HG03378 (cell line): ENCODE results near the gene CYP3A5.
"Not testable (repeated sequence)": the region's sequence is repeated elsewhere in the genome, so short reads cannot be mapped to it uniquely, and the experiment has no call there.

ENCODE experiments used
- ATAC-seq: cut with Tn5 transposase; IDR thresholded peaks from one replicate; pipeline ENCODE4 v1.9.1; 2021; ENCODE audit warnings: mild to moderate bottlenecking, moderate library complexity; ENCODE audit not compliant: unreplicated experiment

Gene CYP3A5

DNA sequence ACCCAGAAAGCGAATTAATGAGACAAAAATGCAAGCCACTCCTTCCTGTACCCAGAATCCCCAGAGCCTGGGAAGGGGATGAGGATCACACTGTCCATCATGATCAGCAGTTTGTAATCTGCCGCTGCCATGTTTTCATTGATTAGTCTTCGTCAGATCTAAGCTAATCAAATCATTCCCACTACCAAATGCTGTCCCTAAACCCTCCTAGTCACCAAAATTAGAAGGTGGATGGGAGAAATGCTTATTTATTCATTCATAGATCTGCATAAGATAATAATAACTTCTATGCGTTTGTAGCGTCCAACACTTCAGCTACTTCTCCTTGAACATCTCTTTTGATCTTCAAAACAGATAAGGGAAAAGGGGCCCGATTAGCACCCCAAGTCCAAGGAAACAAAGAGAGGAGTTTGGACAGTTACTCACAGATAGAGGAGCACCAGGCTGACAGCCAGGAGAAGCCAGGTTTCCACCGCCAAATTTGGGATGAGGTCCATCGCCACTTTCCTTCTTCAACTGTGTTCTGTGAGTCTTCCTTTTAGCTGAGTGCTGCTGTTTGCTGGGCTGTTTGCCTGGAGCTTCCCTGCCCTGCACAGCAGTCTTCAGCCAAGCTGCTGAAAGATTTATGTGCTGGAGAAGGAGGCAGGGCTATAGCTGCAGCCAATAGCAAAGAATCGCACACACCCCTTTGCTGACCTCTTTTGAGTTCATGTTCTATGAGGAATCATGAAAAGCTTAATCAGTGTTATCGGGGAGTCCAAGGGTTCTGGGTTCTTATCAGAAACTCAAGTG, at the start of gene CYP3A5:
Gene CYP3A5, minus strand, starts transcription at position 597 of the 792 bp plus-strand sequence. Its CDS starts 100 bp downstream, at position 497.
- ATAC-seq: no peak

DNA sequence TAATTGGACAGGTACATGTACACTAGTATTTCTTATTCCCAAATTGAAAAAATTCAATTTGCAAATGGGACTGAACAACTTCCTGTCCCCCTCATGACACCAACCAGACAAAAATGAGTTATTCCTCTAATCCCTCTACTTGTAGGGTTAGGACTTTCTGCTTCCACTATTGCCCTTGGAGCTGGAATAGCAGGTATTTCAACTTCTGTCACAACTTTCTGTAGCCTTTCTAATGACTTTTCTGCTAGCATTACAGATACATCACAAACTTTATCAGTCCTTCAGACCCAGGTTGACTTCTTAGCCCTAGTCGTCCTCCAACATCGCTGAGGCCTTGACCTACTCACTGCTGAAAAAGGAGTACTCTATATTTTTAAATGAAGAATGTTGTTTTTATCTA, 48.8 kb upstream of the CYP3A5 start:
- ATAC-seq: no peak

DNA sequence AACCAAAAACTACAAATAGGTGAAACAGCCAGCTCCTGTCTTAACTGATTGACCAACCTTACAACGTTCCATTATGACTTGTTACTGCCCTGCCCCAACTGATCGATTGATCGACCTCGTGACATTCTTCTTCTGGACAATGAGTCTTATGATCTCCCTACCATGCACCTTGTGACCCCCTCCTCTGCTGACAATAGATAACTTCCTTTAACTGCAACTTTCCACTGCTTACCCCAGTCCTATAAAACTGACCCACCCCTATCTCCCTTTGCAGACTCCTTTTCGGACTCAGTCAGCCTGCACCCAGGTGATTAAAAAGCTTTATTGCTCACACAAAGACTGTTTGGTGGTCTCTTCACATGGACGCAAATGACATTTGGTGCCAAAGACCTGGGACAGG, 43.4 kb upstream of the CYP3A5 start:
- ATAC-seq: not testable (repeated sequence)

DNA sequence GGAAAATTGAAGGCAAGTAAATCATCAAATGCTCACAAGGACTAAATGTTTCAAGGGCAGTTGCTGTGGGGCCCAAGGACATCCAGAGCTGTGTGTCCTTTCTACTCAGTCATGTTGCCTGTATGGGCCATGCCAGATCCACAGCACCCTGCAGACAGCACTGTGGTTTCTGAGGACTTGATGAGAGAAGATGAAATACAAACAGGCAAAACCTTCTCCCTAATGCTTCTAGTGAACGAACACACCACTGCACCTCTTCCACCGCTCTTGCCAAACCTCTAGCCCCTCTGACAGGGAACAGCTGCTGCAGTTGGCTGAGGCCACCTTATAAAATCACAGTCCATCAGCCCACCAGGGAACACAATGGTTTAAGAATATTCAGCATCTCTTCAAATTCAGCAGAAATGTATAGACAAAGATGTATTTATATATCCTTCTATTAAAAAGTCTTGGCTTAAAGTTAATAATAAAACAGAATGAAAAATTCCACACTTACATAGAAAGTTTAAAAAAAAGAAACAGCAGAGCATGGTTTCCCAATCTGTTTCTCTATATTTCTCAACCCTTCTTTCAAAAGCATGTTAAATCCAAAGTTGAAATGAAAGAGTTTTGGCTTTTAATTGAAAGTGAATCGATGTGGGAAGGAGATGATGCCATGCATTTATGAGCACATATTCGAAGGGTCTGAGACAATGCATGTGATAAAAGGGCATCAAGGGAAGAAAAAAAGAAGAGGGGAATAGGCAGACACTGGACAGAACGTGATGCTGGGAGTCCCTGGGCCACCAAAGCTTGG, 41.2 kb upstream of the CYP3A5 start:
- no peak for ATAC-seq

DNA sequence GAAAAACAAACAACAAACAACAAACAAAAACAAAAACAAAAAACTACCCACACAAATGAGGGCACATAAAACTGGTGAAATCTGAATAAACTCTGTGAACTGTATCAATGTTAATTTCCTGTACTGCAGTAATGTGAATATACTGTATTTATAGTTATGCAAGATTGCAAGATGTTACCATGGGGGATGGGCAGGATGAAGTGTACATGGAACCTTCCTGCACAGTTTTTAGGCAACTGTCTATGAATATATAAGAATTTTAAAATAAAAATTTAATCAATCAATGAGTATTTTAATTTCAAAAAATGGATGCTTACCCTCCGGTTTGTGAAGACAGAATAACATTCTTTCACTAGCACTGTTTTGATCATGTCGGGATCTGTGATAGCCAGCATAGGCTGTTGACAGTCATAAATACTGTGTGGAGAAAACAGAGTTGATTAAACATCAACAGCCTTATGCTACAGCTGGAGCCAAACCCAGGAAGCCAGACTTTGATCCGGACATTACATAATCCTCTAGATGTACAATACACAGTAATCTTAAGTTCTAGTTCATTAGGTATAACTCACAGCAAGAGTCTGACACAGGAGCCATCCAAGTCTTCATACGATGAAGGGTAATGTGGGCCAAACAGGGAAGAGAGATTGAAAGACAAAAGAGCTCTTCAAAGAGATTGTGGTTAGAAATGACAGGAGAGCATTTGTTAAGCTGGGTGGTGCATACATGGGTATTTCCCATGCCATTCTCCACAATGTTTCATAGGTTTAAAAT, 40.4 kb upstream of the CYP3A5 start:
- no peak for ATAC-seq

- no peak for ATAC-seq
These were observed 34.3 kb upstream of the CYP3A5 start for GRCh38 chr7:99713995-99714570.

GRCh38 chr7:99709838-99710578, 30.2 kb upstream of the CYP3A5 start:
- no peak for ATAC-seq

DNA sequence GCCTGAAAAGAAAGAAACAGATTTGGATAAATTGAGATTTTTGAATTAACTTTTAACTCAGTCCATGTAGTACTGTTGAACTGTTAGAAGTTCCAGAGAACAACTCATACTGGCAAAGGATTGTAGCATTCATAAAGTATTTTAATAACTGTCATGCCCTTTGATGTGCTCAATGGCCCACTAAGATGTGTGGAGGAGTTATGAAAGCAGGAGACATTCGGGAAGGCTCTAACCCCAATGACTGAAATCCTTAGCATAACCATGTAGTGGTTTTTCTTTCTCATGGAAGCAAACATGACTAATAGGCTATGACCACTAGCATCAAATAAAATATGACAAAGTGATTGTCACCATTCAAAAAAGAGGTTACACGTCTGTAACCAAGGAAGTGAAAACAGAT, 29.5 kb upstream of the CYP3A5 start:
- no peak for ATAC-seq

GRCh38 chr7:99707096-99707495, 27.3 kb upstream of the CYP3A5 start:
- ATAC-seq: no peak

- ATAC-seq: no peak
These were observed 20.1 kb upstream of the CYP3A5 start for GRCh38 chr7:99699946-99700345.

- not testable (repeated sequence) for ATAC-seq
These were observed 19.3 kb upstream of the CYP3A5 start for GRCh38 chr7:99698867-99699730.

DNA sequence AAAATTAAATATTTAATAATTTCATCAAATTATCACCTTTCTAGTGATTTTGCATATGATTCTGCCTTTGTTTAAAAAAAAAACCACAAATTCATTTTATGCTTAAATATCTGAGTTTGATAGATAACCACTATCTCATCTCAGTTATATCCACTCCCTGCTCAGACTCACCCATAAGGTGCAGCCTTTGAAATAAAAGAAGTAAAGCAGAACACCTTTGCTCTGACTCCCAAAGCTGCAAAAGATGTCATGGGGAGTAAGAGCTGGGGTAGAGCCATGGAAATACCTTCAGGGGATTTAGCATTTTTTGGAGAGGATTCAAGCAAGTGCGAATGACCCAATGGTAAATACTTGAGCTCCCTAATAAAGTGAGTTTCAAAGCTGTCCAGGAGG, 15.1 kb upstream of the CYP3A5 start:
- no peak for ATAC-seq

GRCh38 chr7:99694201-99694911, 14.6 kb upstream of the CYP3A5 start:
- ATAC-seq: no peak

- no peak for ATAC-seq
These were observed 13.8 kb upstream of the CYP3A5 start for GRCh38 chr7:99693427-99694200.

- ATAC-seq: no peak
These were observed 13.3 kb upstream of the CYP3A5 start for GRCh38 chr7:99693100-99693426.

- not testable (repeated sequence) for ATAC-seq
These were observed 12.8 kb upstream of the CYP3A5 start for GRCh38 chr7:99692563-99692962.

DNA sequence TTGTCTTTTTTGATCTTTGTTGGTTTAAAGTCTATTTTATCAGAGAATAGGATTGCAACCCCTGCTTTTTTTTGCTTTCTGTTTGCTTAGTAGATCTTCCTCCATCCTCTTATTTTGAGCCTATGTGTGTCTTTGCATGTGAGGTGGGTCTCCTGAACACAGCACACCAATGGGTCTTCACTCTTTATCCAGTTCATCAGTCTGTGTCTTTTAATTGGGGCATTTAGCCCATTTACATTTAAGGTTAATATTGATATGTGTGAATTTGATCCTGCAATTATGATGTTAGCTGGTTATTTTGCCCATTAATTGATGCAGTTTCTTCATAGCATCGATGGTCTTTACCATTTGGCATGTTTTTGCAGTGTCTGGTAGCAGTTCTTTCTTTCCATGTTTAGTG, 11.9 kb upstream of the CYP3A5 start:
- not testable (repeated sequence) for ATAC-seq

- ATAC-seq: not testable (repeated sequence)
These were observed 11.1 kb upstream of the CYP3A5 start for GRCh38 chr7:99690918-99691317.
